SK-N-SH treated with all-trans-retinoic acid at 6 μM for 48 hours (cell line): ENCODE results near the gene GARIN1A.

Experiments
- ATAC-seq: fragments of 200-7000 bp; cut with Tn5 transposase; 3 replicates; pipeline ENCODE4 v1.9.1; 2020; ENCODE audit warnings: mild to moderate bottlenecking, moderate library complexity
- ARNTL ChIP-seq: fragments of 450-650 bp; formaldehyde crosslinking; IDR thresholded peaks from 2 replicates; pipeline ENCODE4 v1.5.0; 2020; ENCODE audit warnings: low read depth, mild to moderate bottlenecking, moderate library complexity, borderline replicate concordance
- BACH2 ChIP-seq: fragments of 250-450 bp; sonication (Bioruptor Pico); IDR thresholded peaks from 2 replicates; pipeline ENCODE4 v1.9.0; 2021; ENCODE audit warnings: mild to moderate bottlenecking, borderline replicate concordance
- CSDC2 ChIP-seq: fragments of 250-450 bp; sonication (Bioruptor Pico); IDR thresholded peaks from 2 replicates; pipeline ENCODE4 v1.5.0; 2020; ENCODE audit warnings: mild to moderate bottlenecking, moderate library complexity
- ESRRG ChIP-seq: fragments of 250-450 bp; sonication (Bioruptor Pico); IDR thresholded peaks from 2 replicates; pipeline ENCODE4 v1.6.1; 2021; ENCODE audit warnings: mild to moderate bottlenecking
- GLIS3 ChIP-seq: fragments of 250-450 bp; sonication (Bioruptor Pico); IDR thresholded peaks from 2 replicates; pipeline ENCODE4 v1.5.0; 2020; ENCODE audit warnings: mild to moderate bottlenecking, moderate library complexity
- ISL1 ChIP-seq: fragments of 250-450 bp; sonication (Bioruptor Pico); IDR thresholded peaks from 2 replicates; pipeline ENCODE4 v2.1.2; 2022; ENCODE audit warnings: mild to moderate bottlenecking, moderate library complexity
- OSR1 ChIP-seq: fragments of 250-450 bp; sonication (Bioruptor Pico); IDR thresholded peaks from 2 replicates; pipeline ENCODE4 v1.8.0; 2022; ENCODE audit warnings: moderate library complexity, mild to moderate bottlenecking, inconsistent platforms
- PPARA ChIP-seq: fragments of 250-450 bp; sonication (Bioruptor Pico); IDR thresholded peaks from 2 replicates; pipeline ENCODE4 v1.5.0; 2020; ENCODE audit warnings: mild to moderate bottlenecking, borderline replicate concordance
- RARB ChIP-seq: fragments of 250-450 bp; sonication (Bioruptor Pico); IDR thresholded peaks from 2 replicates; pipeline ENCODE4 v1.8.0; 2021; ENCODE audit warnings: mild to moderate bottlenecking, moderate library complexity
- SNAI2 ChIP-seq: fragments of 250-450 bp; sonication (Bioruptor Pico); IDR thresholded peaks from 2 replicates; pipeline ENCODE4 v1.5.0; 2020; ENCODE audit warnings: mild to moderate bottlenecking, moderate library complexity
- TCF4 ChIP-seq: fragments of 250-450 bp; sonication (Bioruptor Pico); IDR thresholded peaks from 2 replicates; pipeline ENCODE4 v1.8.0; 2021; ENCODE audit warnings: mild to moderate bottlenecking, moderate library complexity, borderline replicate concordance
- ZFP3 ChIP-seq: fragments of 250-450 bp; sonication (Bioruptor Pico); IDR thresholded peaks from 2 replicates; pipeline ENCODE4 v1.5.0; 2020; ENCODE audit warnings: mild to moderate bottlenecking, moderate library complexity
- ZFP30 ChIP-seq: fragments of 450-650 bp; formaldehyde crosslinking; IDR thresholded peaks from 2 replicates; pipeline ENCODE4 v1.5.0; 2022; ENCODE audit warnings: mild to moderate bottlenecking, moderate library complexity
- ZNF565 ChIP-seq: fragments of 450-650 bp; formaldehyde crosslinking; conservative IDR thresholded peaks from 2 replicates; pipeline ENCODE4 v1.5.0; 2020; ENCODE audit warnings: low read depth, mild to moderate bottlenecking, moderate library complexity
- ZNF70 ChIP-seq: fragments of 450-650 bp; formaldehyde crosslinking; IDR thresholded peaks from 2 replicates; pipeline ENCODE4 v1.5.0; 2020; ENCODE audit warnings: mild to moderate bottlenecking, moderate library complexity
- ZNF8 ChIP-seq: fragments of 450-650 bp; formaldehyde crosslinking; IDR thresholded peaks from 2 replicates; pipeline ENCODE4 v1.5.0; 2020; ENCODE audit warnings: mild to moderate bottlenecking, moderate library complexity
- TF ChIP-seq, protein P1 (sequence below): fragments of 250-450 bp; sonication (Bioruptor Pico); IDR thresholded peaks from 2 replicates; pipeline ENCODE4 v1.5.0; 2020; ENCODE audit warnings: mild to moderate bottlenecking, moderate library complexity
- TF ChIP-seq, protein P2 (sequence below): fragments of 250-450 bp; sonication (Bioruptor Pico); IDR thresholded peaks from 2 replicates; pipeline ENCODE4 v1.5.1; 2021; ENCODE audit warnings: mild to moderate bottlenecking, moderate library complexity
- TF ChIP-seq, protein P3 (sequence below): fragments of 250-450 bp; sonication (Bioruptor Pico); IDR thresholded peaks from 2 replicates; pipeline ENCODE4 v1.8.0; 2021; ENCODE audit warnings: low read depth, mild to moderate bottlenecking, moderate library complexity, borderline replicate concordance
- TF ChIP-seq, protein P4 (sequence below): fragments of 250-450 bp; sonication (Bioruptor Pico); IDR thresholded peaks from 2 replicates; pipeline ENCODE4 v1.5.1; 2020; ENCODE audit warnings: low read depth, mild to moderate bottlenecking, moderate library complexity
- TF ChIP-seq, protein P5 (sequence below): fragments of 250-450 bp; sonication (Bioruptor Pico); IDR thresholded peaks from 2 replicates; pipeline ENCODE4 v1.8.0; 2020; ENCODE audit warnings: mild to moderate bottlenecking, moderate library complexity, borderline replicate concordance

GARIN1A gene

DNA sequence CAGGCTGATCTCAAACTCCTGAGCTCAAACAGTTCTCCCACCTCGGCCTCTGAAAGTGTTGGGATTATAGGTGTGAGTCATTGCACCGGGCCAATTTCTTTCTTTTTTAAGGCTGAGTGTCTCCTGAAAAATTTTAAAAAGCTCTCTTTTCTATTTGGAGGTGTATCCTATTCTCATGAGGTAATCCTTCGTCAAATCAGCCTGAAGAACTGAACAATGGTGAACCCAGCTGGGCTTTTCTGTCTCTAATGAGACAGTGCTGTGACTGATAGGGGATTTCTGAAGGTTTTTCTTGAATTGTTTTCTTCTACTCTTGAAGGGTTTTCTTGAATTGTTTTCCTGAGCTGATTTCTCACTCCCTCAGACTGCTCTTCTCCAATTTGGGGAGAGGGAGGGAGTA is 36.1 kb downstream of the GARIN1A start:
- no peak for TF ChIP-seq ARNTL (CRISPR knock-in tag)
- no peak for TF ChIP-seq TCF4 (CRISPR knock-in tag)
- TF ChIP-seq ZFP3: no peak
- TF ChIP-seq, protein P1, sequence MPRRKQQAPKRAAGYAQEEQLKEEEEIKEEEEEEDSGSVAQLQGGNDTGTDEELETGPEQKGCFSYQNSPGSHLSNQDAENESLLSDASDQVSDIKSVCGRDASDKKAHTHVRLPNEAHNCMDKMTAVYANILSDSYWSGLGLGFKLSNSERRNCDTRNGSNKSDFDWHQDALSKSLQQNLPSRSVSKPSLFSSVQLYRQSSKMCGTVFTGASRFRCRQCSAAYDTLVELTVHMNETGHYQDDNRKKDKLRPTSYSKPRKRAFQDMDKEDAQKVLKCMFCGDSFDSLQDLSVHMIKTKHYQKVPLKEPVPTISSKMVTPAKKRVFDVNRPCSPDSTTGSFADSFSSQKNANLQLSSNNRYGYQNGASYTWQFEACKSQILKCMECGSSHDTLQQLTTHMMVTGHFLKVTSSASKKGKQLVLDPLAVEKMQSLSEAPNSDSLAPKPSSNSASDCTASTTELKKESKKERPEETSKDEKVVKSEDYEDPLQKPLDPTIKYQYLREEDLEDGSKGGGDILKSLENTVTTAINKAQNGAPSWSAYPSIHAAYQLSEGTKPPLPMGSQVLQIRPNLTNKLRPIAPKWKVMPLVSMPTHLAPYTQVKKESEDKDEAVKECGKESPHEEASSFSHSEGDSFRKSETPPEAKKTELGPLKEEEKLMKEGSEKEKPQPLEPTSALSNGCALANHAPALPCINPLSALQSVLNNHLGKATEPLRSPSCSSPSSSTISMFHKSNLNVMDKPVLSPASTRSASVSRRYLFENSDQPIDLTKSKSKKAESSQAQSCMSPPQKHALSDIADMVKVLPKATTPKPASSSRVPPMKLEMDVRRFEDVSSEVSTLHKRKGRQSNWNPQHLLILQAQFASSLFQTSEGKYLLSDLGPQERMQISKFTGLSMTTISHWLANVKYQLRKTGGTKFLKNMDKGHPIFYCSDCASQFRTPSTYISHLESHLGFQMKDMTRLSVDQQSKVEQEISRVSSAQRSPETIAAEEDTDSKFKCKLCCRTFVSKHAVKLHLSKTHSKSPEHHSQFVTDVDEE: no peak
- TF ChIP-seq, protein P2, sequence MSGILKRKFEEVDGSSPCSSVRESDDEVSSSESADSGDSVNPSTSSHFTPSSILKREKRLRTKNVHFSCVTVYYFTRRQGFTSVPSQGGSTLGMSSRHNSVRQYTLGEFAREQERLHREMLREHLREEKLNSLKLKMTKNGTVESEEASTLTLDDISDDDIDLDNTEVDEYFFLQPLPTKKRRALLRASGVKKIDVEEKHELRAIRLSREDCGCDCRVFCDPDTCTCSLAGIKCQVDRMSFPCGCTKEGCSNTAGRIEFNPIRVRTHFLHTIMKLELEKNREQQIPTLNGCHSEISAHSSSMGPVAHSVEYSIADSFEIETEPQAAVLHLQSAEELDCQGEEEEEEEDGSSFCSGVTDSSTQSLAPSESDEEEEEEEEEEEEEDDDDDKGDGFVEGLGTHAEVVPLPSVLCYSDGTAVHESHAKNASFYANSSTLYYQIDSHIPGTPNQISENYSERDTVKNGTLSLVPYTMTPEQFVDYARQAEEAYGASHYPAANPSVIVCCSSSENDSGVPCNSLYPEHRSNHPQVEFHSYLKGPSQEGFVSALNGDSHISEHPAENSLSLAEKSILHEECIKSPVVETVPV (CRISPR knock-in tag): no peak
- TF ChIP-seq ZNF565 (CRISPR knock-in tag): no peak
- TF ChIP-seq, protein P3, sequence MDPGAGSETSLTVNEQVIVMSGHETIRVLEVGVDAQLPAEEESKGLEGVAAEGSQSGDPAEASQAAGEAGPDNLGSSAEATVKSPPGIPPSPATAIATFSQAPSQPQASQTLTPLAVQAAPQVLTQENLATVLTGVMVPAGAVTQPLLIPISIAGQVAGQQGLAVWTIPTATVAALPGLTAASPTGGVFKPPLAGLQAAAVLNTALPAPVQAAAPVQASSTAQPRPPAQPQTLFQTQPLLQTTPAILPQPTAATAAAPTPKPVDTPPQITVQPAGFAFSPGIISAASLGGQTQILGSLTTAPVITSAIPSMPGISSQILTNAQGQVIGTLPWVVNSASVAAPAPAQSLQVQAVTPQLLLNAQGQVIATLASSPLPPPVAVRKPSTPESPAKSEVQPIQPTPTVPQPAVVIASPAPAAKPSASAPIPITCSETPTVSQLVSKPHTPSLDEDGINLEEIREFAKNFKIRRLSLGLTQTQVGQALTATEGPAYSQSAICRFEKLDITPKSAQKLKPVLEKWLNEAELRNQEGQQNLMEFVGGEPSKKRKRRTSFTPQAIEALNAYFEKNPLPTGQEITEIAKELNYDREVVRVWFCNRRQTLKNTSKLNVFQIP (CRISPR knock-in tag): no peak
- no peak for ATAC-seq

DNA sequence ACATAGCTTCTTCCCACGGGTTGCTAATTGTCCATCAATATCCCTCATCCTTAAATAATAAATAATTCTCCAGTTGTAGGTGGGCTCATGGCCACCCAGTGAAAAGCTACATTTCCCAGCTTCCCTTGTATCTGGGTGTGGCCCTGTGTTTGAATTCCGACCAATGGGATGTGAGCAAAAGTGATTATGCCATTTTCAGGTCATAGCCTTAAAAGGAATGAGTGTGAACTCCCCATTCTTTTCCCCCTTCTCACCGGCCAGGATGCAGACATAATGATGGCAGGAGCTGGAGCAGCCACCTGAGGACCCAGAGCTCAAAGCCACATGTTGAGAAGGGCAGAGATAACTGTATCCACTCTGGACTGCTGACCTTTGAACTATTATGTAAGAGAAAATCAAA is 36.7 kb downstream of the GARIN1A start:
- no peak for TF ChIP-seq PPARA (CRISPR knock-in tag)
- TF ChIP-seq OSR1 (CRISPR knock-in tag): no peak
- TF ChIP-seq ESRRG: no peak
- no peak for TF ChIP-seq ZNF70 (CRISPR knock-in tag)
- TF ChIP-seq BACH2 (CRISPR knock-in tag): no peak
- TF ChIP-seq ZNF565 (CRISPR knock-in tag): no peak
- no peak for TF ChIP-seq ZNF8 (CRISPR knock-in tag)
- TF ChIP-seq RARB (CRISPR knock-in tag): no peak
- no peak for TF ChIP-seq SNAI2 (CRISPR knock-in tag)
- no peak for TF ChIP-seq TCF4 (CRISPR knock-in tag)
- no peak for TF ChIP-seq CSDC2
- TF ChIP-seq, protein P2 (CRISPR knock-in tag): no peak
- TF ChIP-seq, protein P4, sequence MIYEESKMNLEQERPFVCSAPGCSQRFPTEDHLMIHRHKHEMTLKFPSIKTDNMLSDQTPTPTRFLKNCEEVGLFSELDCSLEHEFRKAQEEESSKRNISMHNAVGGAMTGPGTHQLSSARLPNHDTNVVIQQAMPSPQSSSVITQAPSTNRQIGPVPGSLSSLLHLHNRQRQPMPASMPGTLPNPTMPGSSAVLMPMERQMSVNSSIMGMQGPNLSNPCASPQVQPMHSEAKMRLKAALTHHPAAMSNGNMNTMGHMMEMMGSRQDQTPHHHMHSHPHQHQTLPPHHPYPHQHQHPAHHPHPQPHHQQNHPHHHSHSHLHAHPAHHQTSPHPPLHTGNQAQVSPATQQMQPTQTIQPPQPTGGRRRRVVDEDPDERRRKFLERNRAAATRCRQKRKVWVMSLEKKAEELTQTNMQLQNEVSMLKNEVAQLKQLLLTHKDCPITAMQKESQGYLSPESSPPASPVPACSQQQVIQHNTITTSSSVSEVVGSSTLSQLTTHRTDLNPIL: no peak
- TF ChIP-seq, protein P5, sequence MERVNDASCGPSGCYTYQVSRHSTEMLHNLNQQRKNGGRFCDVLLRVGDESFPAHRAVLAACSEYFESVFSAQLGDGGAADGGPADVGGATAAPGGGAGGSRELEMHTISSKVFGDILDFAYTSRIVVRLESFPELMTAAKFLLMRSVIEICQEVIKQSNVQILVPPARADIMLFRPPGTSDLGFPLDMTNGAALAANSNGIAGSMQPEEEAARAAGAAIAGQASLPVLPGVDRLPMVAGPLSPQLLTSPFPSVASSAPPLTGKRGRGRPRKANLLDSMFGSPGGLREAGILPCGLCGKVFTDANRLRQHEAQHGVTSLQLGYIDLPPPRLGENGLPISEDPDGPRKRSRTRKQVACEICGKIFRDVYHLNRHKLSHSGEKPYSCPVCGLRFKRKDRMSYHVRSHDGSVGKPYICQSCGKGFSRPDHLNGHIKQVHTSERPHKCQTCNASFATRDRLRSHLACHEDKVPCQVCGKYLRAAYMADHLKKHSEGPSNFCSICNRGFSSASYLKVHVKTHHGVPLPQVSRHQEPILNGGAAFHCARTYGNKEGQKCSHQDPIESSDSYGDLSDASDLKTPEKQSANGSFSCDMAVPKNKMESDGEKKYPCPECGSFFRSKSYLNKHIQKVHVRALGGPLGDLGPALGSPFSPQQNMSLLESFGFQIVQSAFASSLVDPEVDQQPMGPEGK (CRISPR knock-in tag): no peak
- ATAC-seq: no peak

DNA sequence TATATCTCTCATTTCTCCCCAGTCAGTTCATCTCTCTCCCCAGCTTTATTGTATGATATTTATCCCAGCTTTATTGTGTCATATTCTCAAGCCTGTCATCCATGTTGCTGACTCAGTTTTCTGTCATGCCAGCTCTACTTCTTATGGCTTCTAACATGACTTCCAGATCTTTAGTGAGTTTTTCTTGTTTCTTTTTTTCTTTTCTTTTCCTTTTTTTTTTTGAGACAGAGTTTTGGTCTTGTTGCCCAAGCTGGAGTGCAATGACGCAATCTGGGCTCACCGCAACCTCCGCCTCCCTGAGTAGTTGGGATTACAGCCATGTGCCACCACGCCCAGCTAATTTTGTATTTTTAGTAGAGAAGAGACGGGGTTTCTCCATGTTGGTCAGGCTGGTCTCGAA is 38.4 kb downstream of the GARIN1A start:
- no peak for ATAC-seq
- no peak for TF ChIP-seq ISL1
- TF ChIP-seq ZFP30 (CRISPR knock-in tag): no peak
- TF ChIP-seq RARB (CRISPR knock-in tag): no peak
- TF ChIP-seq ZNF565 (CRISPR knock-in tag): no peak
- no peak for TF ChIP-seq ZNF70 (CRISPR knock-in tag)
- TF ChIP-seq CSDC2: no peak
- TF ChIP-seq, protein P5 (CRISPR knock-in tag): no peak
- TF ChIP-seq, protein P3 (CRISPR knock-in tag): no peak
- TF ChIP-seq, protein P2 (CRISPR knock-in tag): no peak
- no peak for TF ChIP-seq BACH2 (CRISPR knock-in tag)
- TF ChIP-seq GLIS3: no peak
